Epithelial cell of proximal tubule (primary cell): ENCODE measurements around the gene PRR20G. TPM values are rescaled to one million over a fixed set of nuclear protein-coding genes. Genes with fewer than 3 reads are reported as not detected.

Source experiments
- DNase-seq: peaks from one replicate; pipeline ENCODE4 v3.0.0-alpha.2; 2011; ENCODE audit warnings: low read depth
- H3K4me3 ChIP-seq: 2 replicates; pipeline ENCODE4 v1.5.1; 2011; ENCODE audit warnings: low read depth, mild to moderate bottlenecking, low read length
- CTCF ChIP-seq: conservative IDR thresholded peaks from 2 replicates; pipeline ENCODE4 v1.5.1; 2012; ENCODE audit warnings: low read depth, mild to moderate bottlenecking, low read length
- total RNA-seq: library from RNA; depleted of rRNA; stranded (reverse); fragments of >200 nt; gene quantifications from 2 replicates; pipeline ENCODE4 v1.2.3, GENCODE V29; 2015

Gene PRR20G
- total RNA-seq, 1 donor from 2014 or later = not detected

DNA sequence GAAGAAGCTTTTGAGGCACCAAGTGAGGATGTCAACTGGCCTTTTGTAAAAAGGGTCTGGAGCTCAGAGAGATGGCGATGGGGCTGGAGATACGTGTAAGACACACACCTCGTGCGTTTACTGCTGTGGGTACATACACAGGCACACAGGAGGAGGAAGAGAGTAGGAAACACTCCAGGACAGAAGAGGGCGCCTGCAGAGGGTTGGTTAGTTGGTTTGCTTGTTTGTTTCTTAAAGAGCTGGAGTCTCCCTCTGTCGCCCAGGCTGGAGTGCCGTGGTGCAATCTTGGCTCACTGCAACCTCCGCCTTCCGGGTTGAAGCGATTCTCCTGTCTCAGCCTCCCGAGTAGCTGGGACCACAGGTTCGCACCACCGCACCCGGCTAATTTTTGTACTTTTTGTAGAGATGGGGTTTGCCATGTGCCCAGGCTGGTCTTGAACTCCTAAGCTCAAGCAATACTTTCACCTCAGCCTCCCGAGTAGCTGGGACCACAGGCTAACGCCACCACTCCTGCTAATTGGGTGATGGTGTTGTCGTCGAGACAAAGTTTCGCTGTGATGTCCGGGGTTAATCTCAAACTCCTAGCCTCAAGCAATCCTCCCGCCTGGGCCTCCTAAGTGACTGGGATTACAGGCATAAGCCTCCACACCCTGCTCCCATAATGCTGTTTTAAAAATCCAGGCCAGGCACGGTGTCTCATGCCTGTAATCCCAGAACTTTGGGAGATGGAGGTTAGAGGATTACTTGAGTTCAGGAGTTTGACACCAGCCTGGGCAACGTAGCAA is 1.3 kb upstream of the PRR20G start:
- no peak overlapping the region for H3K4me3 ChIP-seq
- no peak for DNase-seq
- no peak for TF ChIP-seq CTCF

DNA sequence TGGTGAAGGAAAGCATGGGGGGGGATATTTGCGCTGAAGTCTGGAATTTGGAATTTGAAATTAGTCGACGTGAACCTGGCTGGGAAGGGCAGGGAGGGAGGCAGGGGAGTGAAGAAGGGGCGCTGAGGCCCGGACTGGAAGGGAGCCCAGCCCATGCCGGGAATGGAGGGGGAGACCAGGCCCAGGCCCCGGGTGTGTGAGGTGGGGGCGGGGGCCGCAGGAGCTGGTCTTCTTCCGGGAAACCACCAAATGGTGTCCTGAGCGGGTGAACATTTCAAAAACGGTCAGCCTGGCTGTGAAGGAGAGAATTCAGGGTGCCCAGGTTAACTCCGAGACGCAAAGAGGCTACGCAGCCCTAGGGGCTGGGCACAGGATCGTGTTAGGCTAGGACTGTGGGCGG is 497 bp upstream of the PRR20G start:
- no peak for DNase-seq
- TF ChIP-seq CTCF = no peak
- no peak overlapping the region for H3K4me3 ChIP-seq

DNA sequence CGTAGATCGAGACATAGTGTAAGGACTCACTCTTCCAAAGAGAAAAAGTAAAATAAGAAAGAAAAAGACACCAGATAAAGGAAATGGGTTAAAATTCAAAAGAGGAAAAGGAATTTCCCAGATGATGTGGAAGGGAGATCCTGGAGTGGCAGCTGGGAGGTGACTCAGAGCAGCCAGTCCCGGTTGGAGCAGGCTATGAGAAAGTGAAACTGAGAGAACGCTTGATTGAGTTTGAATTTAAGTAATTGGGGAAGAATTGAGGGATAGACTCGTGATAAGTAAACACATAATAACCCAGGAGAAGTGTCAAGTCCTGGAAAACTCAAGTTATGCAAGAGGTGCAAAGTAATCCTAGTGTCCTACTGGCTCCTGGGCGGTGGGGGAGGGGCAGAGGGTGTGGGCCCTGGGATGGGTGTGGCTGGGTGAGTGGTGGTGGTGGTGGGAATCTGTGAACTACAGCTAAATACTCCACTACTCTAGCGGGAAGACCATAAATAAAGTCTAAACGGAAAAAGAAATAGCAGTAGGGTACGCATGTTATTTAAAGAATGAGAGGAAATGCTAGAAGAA is 1.2 kb downstream of the PRR20G start:
- no peak for TF ChIP-seq CTCF
- H3K4me3 ChIP-seq = no peak overlapping the region

DNA sequence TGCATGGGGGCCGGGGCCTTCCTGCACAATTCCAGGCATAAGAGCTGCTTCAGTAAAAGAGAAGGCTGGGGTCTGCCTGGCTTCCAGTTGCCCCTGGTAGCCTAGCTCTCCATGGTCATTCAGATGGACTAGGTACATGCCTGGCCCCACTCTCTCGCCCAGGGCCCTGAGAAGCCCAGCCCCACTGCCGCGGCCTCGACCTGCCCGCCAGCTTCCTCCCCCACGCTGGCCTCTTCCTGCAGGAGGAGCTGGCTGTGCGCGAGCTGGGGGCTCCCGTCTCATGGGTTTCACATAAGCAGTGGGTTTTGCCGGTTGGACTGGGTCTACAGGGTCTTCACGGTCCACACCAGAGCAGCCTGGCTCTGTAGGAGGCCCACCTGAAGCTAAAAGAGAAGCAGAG is 3.6 kb downstream of the PRR20G start:
- no peak for TF ChIP-seq CTCF
- DNase-seq = no peak

More for the DNA sequence above, 1.2 kb downstream of the PRR20G start:
- peak; percentile 91 for DNase-seq

GRCh38 chr3:127277561-127277960 is 10.3 kb downstream of the PRR20G start:
- no peak for DNase-seq
- no peak overlapping the region for H3K4me3 ChIP-seq
- TF ChIP-seq CTCF = no peak

More for the DNA sequence above, 3.6 kb downstream of the PRR20G start:
- no peak overlapping the region for H3K4me3 ChIP-seq

- no peak overlapping the region for H3K4me3 ChIP-seq
- TF ChIP-seq CTCF = no peak
- DNase-seq = no peak
Observed at GRCh38 chr3:127276995-127277394, 10.9 kb downstream of the PRR20G start.

DNA sequence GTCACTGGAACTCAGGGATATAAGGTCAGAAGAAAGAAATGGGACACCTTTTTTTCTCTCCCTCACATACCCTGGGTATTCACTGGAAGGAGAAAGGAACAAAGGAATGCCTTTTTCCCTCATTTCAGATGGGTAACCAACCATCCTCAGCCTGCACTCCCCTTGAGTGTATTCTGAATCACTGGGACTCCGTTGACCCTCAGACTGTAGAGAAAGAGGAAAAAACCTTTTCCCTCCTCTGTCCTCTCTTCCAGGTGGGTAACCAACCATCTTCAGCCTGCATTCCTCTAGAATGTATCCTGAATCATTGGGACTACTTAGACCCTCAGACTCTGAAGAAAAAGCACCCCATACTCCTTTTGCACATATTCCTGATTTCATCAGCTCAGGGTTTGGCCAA is 11.4 kb downstream of the PRR20G start:
- TF ChIP-seq CTCF = no peak
- peak; percentile 86 for DNase-seq
- H3K4me3 ChIP-seq = no peak overlapping the region
